HepG2 (cell line): ENCODE results near the gene COA5. TPM values are rescaled to one million over a fixed set of nuclear protein-coding genes. Genes with fewer than 3 reads are reported as not detected.

ENCODE experiments used
- ARID5B ChIP-seq: IDR thresholded peaks from 2 replicates; pipeline ENCODE4 v1.4.0; 2020; ENCODE audit warnings: mild to moderate bottlenecking, missing genetic modification reagents
- BHLHE40 ChIP-seq: IDR thresholded peaks from 2 replicates; pipeline ENCODE4 v1.6.1; 2011; ENCODE audit warnings: low read length, improper control_type of control experiment
- GTF3A ChIP-seq: sonication (generic); formaldehyde crosslinking; conservative IDR thresholded peaks from 2 replicates; pipeline ENCODE4 v1.4.0; 2020; ENCODE audit warnings: mild to moderate bottlenecking, missing genetic modification reagents
- HDAC1 ChIP-seq: sonication (generic); formaldehyde crosslinking; IDR thresholded peaks from 2 replicates; pipeline ENCODE4 v1.5.1; 2020; ENCODE audit warnings: mild to moderate bottlenecking, missing genetic modification reagents
- KDM2A ChIP-seq: sonication (generic); formaldehyde crosslinking; IDR thresholded peaks from 2 replicates; pipeline ENCODE4 v1.4.0; 2020; ENCODE audit warnings: low read depth, missing genetic modification reagents, borderline replicate concordance
- POLR2G ChIP-seq: fragments of 200-400 bp; formaldehyde crosslinking; IDR thresholded peaks from 2 replicates; pipeline ENCODE4 v1.6.1; 2018; ENCODE audit warnings: mild to moderate bottlenecking, low read depth, low read length, moderate library complexity
- SIX4 ChIP-seq: sonication (generic); formaldehyde crosslinking; IDR thresholded peaks from 2 replicates; pipeline ENCODE4 v1.4.0; 2020; ENCODE audit warnings: missing genetic modification reagents
- ZBTB4 ChIP-seq: sonication (generic); formaldehyde crosslinking; IDR thresholded peaks from 2 replicates; pipeline ENCODE4 v1.4.0; 2020; ENCODE audit warnings: missing genetic modification reagents, mild to moderate bottlenecking, borderline replicate concordance
- ZNF232 ChIP-seq: sonication (generic); formaldehyde crosslinking; IDR thresholded peaks from 2 replicates; pipeline ENCODE4 v1.4.0; 2020; ENCODE audit warnings: missing genetic modification reagents, borderline replicate concordance
- ZNF256 ChIP-seq: sonication (generic); formaldehyde crosslinking; conservative IDR thresholded peaks from 2 replicates; pipeline ENCODE4 v1.4.0; 2020; ENCODE audit warnings: missing genetic modification reagents
- ZNF550 ChIP-seq: sonication (generic); formaldehyde crosslinking; IDR thresholded peaks from 2 replicates; pipeline ENCODE4 v1.4.0; 2020; ENCODE audit warnings: mild to moderate bottlenecking, missing genetic modification reagents, borderline replicate concordance
- ZNF589 ChIP-seq: sonication (generic); formaldehyde crosslinking; conservative IDR thresholded peaks from 2 replicates; pipeline ENCODE4 v1.8.0; 2022; ENCODE audit warnings: mild to moderate bottlenecking, moderate library complexity, missing genetic modification reagents
- ZNF614 ChIP-seq: IDR thresholded peaks from 2 replicates; pipeline ENCODE4 v1.6.1; 2018; ENCODE audit warnings: missing biosample characterization, missing genetic modification reagents, inconsistent platforms, borderline replicate concordance
- polyA plus RNA-seq, 8 experiments: library from polyadenylated mRNA; depleted of rRNA in 3 of 8; stranded (reverse) in 7 of 8; unstranded in 1 of 8; fragments of >200 nt; fragmentation: Illumina TruSeq in 4 of 8; extraction: Trizol in 4 of 8; gene quantifications; 2 replicates each; pipeline versions ENCODE4 v1.2.1 to v1.2.3, GENCODE V29; 2011 to 2016; ENCODE audit warnings: low read depth in 4 of 8, missing spikeins in 1 of 8, mixed read lengths in 1 of 8; ENCODE audit not compliant: insufficient read depth in 1 of 8
- total RNA-seq, 5 experiments: library from RNA; depleted of rRNA; stranded (reverse); fragments of >200 nt; fragmentation: Illumina TruSeq; extraction: Trizol; gene quantifications; 2 replicates each; pipeline ENCODE4 v1.2.3, GENCODE V29; 2016; ENCODE audit warnings: low read depth in 1 of 5
- TF ChIP-seq, protein P1 (sequence below): sonication (generic); formaldehyde crosslinking; IDR thresholded peaks from 2 replicates; pipeline ENCODE4 v1.4.0; 2020; ENCODE audit warnings: missing genetic modification reagents
- TF ChIP-seq, protein P2 (sequence below): sonication (generic); formaldehyde crosslinking; IDR thresholded peaks from 2 replicates; pipeline ENCODE4 v1.4.0; 2020; ENCODE audit warnings: mild to moderate bottlenecking, missing genetic modification reagents

Gene COA5
- total and polyA plus RNA-seq, 2 of the 13 experiments (the other 11 are each of a cell fraction or from before 2014, with no cell fraction given) = 43.6 to 64.5 TPM

DNA sequence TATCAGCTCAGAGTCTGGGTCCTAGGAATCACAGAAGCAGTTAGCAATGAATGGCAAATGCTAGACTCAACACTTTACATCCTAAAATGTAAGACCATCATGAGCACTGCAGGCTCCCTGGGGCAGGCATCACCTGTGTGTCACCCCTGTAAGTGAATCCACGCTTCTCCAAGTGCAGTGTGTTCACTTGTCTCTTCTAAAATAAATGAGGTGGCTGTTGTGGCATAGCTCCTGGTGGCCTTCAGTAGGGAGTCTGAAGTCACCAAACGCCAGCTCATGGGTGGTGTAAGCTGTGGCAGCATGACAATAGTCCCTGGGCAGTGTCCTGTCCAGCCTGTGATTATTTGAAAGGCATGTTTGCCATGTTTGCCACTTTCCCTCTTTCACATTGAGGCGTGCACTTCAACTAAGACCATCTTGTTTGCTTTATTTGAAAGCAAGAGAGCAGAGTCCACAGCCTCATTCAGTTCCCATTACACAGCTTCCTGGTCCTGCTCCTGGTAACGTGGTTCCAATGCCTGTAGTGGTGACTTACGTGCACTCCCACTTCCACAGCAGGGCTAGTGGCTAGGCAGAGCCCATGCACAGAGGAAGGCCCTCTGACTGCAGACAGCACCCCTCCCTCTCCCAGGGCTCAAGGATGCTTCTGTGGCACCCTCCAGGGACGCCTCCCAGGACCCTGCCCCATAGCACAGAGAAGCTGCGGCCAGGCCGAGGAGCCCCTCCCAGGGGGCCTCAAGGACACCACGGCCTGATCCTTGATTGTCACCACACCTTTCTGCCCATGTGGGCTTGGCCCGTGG is 24.3 kb downstream of the COA5 start (continued):
- TF ChIP-seq ARID5B (CRISPR knock-in tag) = peak; percentile 82
- TF ChIP-seq, protein P1, sequence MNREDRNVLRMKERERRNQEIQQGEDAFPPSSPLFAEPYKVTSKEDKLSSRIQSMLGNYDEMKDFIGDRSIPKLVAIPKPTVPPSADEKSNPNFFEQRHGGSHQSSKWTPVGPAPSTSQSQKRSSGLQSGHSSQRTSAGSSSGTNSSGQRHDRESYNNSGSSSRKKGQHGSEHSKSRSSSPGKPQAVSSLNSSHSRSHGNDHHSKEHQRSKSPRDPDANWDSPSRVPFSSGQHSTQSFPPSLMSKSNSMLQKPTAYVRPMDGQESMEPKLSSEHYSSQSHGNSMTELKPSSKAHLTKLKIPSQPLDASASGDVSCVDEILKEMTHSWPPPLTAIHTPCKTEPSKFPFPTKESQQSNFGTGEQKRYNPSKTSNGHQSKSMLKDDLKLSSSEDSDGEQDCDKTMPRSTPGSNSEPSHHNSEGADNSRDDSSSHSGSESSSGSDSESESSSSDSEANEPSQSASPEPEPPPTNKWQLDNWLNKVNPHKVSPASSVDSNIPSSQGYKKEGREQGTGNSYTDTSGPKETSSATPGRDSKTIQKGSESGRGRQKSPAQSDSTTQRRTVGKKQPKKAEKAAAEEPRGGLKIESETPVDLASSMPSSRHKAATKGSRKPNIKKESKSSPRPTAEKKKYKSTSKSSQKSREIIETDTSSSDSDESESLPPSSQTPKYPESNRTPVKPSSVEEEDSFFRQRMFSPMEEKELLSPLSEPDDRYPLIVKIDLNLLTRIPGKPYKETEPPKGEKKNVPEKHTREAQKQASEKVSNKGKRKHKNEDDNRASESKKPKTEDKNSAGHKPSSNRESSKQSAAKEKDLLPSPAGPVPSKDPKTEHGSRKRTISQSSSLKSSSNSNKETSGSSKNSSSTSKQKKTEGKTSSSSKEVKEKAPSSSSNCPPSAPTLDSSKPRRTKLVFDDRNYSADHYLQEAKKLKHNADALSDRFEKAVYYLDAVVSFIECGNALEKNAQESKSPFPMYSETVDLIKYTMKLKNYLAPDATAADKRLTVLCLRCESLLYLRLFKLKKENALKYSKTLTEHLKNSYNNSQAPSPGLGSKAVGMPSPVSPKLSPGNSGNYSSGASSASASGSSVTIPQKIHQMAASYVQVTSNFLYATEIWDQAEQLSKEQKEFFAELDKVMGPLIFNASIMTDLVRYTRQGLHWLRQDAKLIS (CRISPR knock-in tag) = no peak
- TF ChIP-seq BHLHE40 = no peak
- TF ChIP-seq ZNF232 (CRISPR knock-in tag) = 0 out of 2 replicates have a peak, but pooled peaks have one; percentile 25
- TF ChIP-seq ZBTB4 (CRISPR knock-in tag) = peak; percentile 84; the same call in 1 of the 2 replicates
- TF ChIP-seq SIX4 (CRISPR knock-in tag) = 0 out of 2 replicates have a peak, but pooled peaks have one; percentile 29
- TF ChIP-seq KDM2A = peak; percentile 52; the same call in 1 of the 2 replicates
- peak; percentile 39; the same call in 1 of the 2 replicates for TF ChIP-seq HDAC1
- TF ChIP-seq ZNF614 (CRISPR knock-in tag) = peak; percentile 91; the same call in 1 of the 2 replicates
- TF ChIP-seq, protein P2, sequence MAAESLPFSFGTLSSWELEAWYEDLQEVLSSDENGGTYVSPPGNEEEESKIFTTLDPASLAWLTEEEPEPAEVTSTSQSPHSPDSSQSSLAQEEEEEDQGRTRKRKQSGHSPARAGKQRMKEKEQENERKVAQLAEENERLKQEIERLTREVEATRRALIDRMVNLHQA (CRISPR knock-in tag) = no peak
- TF ChIP-seq POLR2G = peak; percentile 73
- TF ChIP-seq ZNF589 (CRISPR knock-in tag) = peak; percentile 53; the same call in 1 of the 2 replicates
- TF ChIP-seq GTF3A (CRISPR knock-in tag) = 0 out of 2 replicates have a peak, but pooled peaks have one; percentile 77
- no peak for TF ChIP-seq ZNF550 (CRISPR knock-in tag)
- no peak for TF ChIP-seq ZNF256 (CRISPR knock-in tag)
